Thyroid gland (tissue), 4 donors: ENCODE data around the gene CD302. TPM values are rescaled to one million over a fixed set of nuclear protein-coding genes. Genes with fewer than 3 reads are reported as not detected.
"Not testable (repeated sequence)": the region's sequence is repeated elsewhere in the genome, so short reads cannot be mapped to it uniquely, and the experiment has no call there.

Experiments used
- DNase-seq, 2 donors: peaks; one replicate each; pipeline ENCODE4 v3.0.0-alpha.2; 2019
- H3K27ac ChIP-seq, 3 donors: fragments of 200-600 bp; sonication (generic); 1 replicate in 2 of 3; 2 replicates in 1 of 3; pipeline ENCODE4 v1.5.1; 2016 to 2019; ENCODE audit warnings: mild to moderate bottlenecking in 1 of 3, moderate library complexity in 1 of 3
- H3K27me3 ChIP-seq: fragments of 200-600 bp; sonication (generic); one replicate; pipeline ENCODE4 v1.5.1; 2019
- H3K36me3 ChIP-seq, 2 donors: fragments of 200-600 bp; sonication (generic); one replicate each; pipeline ENCODE4 v1.5.1; 2016 to 2019
- H3K4me1 ChIP-seq, 2 donors: fragments of 200-600 bp; sonication (generic); one replicate each; pipeline ENCODE4 v1.5.1; 2017 to 2019
- H3K4me3 ChIP-seq, 3 donors: fragments of 200-600 bp; sonication (generic); replicated peaks in 1 of 3; 1 replicate in 2 of 3; 2 replicates in 1 of 3; pipeline ENCODE4 v1.5.1; 2016; ENCODE audit warnings: mild to moderate bottlenecking in 1 of 3
- H3K9me3 ChIP-seq: fragments of 200-600 bp; sonication (generic); one replicate; pipeline ENCODE4 v1.5.1; 2017
- CTCF ChIP-seq, 6 experiments: fragments of 200-600 bp in 3 of 6; fragments of 450-650 bp in 3 of 6; sonication (generic) in 3 of 6; IDR thresholded peaks; one replicate each; pipeline ENCODE4 v1.5.1; 2016 to 2019; ENCODE audit warnings: antibody characterized with exemption in 6 of 6, mild to moderate bottlenecking in 2 of 6, inconsistent platforms in 1 of 6, moderate library complexity in 1 of 6
- POLR2A ChIP-seq, 2 donors: fragments of 450-650 bp; IDR thresholded peaks; one replicate each; pipeline ENCODE4 v1.6.1; 2017; ENCODE audit warnings: antibody characterized with exemption in 2 of 2, mild to moderate bottlenecking in 2 of 2, moderate library complexity in 1 of 2
- WGBS, 2 donors: methylation state at CpG; one replicate each; pipeline ENCODE4 v1.1.5; 2017; 5-methylcytosine and 5-hydroxymethylcytosine counted together
- intact Hi-C: fragments of 100-400 bp; cut with DNase I; formaldehyde crosslinking; loops from one replicate; pipeline ENCODE4 v1.15.1; 2023
- total RNA-seq, 4 donors: library from RNA; depleted of rRNA; stranded (reverse); fragments of >200 nt; gene quantifications; one replicate each; pipeline ENCODE4 v1.2.3, GENCODE V29; 2016

CD302 gene
- total RNA-seq, 4 donors from 2014 or later: 64.4 to 122 (median 77.6) TPM

GRCh38 chr2:159829376-159829775, 31.4 kb upstream of the CD302 start:
- Histone ChIP-seq H3K27ac (no peak overlapping the region), H3K4me1 (no peaks in the 10 kb centered on the region), H3K9me3 (no peaks in the 10 kb centered on the region), H3K36me3 (no peaks in the 10 kb centered on the region), H3K4me3 (no peak overlapping the region), H3K27me3 (no peaks in the 10 kb centered on the region)
- no peak for DNase-seq
- intact Hi-C loops: no loop called here
- TF ChIP-seq POLR2A (IDR thresholded peaks at IDR 0.05): no peak
- TF ChIP-seq CTCF (IDR thresholded peaks at IDR 0.05): no peak
- WGBS, 2 donors: 92 to 93% methylated on average over 1 of the region's 1 CpG

DNA sequence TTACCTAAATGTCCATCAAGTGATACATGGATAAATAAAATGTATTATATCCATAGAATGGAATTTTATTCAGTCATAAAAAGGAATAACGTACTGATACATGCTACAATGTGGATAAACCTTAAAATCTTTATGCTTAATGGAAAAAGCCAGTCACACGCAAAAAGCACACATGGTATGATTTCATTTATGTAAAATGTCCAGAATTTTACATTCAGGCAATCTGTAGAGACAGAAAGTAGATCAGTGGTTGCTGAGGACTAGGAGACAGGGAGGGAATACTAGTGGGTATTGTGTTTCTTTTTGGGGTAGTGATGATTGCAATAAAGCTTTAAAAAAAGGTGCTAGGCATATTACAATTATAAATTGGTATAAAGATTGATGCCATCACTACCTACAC, 30.7 kb upstream of the CD302 start:
- intact Hi-C loops: no loop called here
- H3K4me3 ChIP-seq: no peak overlapping the region
- H3K27ac ChIP-seq: no peak overlapping the region
- TF ChIP-seq POLR2A (IDR thresholded peaks at IDR 0.05): no peak
- no peak for TF ChIP-seq CTCF (IDR thresholded peaks at IDR 0.05)
- 89 to 91% methylated on average over 2 of the region's 2 CpGs for WGBS, 2 donors
- H3K9me3 ChIP-seq: no peaks in the 10 kb centered on the region
- no peaks in the 10 kb centered on the region for H3K36me3 ChIP-seq
- no peak for DNase-seq
- H3K27me3 ChIP-seq: no peaks in the 10 kb centered on the region
- no peaks in the 10 kb centered on the region for H3K4me1 ChIP-seq

DNA sequence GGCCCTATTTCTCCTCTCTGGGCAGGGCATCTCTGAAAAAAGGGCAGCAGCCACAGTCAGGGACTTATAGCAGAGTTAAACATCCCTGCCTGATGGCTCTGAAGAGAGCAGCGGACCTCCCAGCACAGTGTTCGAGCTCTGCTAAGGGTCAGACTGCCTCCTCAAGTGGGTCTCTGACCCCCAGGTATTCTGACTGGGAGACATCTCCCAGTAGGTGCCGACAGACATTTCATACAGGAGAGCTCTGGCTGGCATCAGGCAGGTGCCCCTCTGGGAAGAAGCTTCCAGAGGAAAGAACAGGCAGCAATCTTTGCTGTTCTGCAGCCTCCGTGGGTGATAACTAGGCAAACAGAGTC, 24.4 kb upstream of the CD302 start:
- H3K4me1 ChIP-seq, H3K27ac ChIP-seq, H3K9me3 ChIP-seq, H3K4me3 ChIP-seq, intact Hi-C loops, DNase-seq, H3K27me3 ChIP-seq, H3K36me3 ChIP-seq: not testable (repeated sequence)
- WGBS, 2 donors: 82 to 94% methylated on average over 4 of the region's 4 CpGs

DNA sequence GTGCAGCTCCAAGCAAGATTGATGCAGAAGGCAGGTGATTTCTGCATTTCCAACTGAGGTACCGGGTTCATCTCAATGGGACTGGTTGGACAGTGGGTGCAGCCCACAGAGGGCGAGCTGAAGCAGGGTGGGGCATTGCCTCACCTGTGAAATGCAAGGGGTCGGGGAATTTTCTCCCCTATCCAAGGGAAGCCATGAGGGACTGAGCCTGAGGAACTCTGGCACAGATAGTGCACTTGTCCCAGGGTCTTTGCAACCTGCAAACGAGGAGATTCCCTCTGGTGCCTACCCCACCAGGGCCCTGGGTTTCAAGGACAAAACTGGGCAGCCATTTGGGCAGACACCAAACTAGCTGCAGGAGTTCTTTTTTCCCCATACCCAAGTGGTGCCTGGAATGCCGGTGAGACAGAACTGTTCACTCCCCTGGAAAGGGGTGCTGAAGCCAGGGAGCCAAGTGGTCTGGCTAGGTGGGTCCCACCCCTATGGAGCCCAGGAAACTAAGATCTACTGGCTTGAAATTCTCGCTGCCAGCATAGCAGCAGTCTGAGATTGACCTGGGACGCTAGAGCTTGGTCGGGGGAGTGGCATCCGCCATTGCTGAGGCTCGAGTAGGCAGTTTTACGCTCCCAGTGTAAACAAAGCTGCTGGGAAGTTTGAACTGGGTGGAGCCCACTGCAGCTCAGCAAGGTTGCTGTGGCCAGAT, 23.9 kb upstream of the CD302 start:
- 79 to 88% methylated on average over 10 to 11 of the region's 11 CpGs for WGBS, 2 donors
- peak in 1 of 2 donors; percentile 8 for DNase-seq
- intact Hi-C loops: not testable (repeated sequence)

GRCh38 chr2:159818940-159819339, 20.9 kb upstream of the CD302 start:
- H3K27me3 ChIP-seq: no peaks in the 10 kb centered on the region
- no peaks in the 10 kb centered on the region for H3K4me1 ChIP-seq
- DNase-seq: no peak
- no peaks in the 10 kb centered on the region for H3K36me3 ChIP-seq
- no peak overlapping the region for H3K27ac ChIP-seq
- no peak overlapping the region for H3K4me3 ChIP-seq
- 78 to 82% methylated on average over 6 of the region's 6 CpGs for WGBS, 2 donors
- intact Hi-C loops: no loop called here
- H3K9me3 ChIP-seq: no peaks in the 10 kb centered on the region
- TF ChIP-seq CTCF (IDR thresholded peaks at IDR 0.05) (no peak), POLR2A (IDR thresholded peaks at IDR 0.05) (no peak)

More for the DNA sequence above, 23.9 kb upstream of the CD302 start:
- H3K27me3 ChIP-seq, H3K4me3 ChIP-seq, H3K9me3 ChIP-seq, H3K27ac ChIP-seq, H3K4me1 ChIP-seq, H3K36me3 ChIP-seq: not testable (repeated sequence)

DNA sequence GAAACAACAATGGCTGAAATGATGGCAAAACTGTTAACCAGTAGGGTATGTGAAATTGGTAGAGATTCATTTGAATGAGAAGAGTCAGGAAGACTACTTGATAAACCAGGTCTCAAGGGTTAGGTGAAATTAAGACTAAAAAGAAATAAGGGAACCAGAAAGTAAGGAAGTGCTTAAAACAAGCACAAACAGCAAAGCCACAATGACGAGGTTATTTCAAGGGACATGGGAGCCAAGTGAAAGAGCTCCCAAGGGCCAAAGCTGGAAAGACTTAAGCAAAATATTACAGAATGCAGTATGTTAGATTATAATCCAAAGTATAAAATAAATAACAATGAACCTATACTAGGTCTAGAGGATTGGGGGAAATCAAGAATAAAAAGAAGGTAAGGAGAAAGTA, 19.3 kb upstream of the CD302 start:
- no peak for DNase-seq
- WGBS, 2 donors: 75 to 85% methylated on average over 1 of the region's 1 CpG
- Histone ChIP-seq H3K27ac (no peak overlapping the region), H3K4me1 (no peaks in the 10 kb centered on the region), H3K4me3 (no peak overlapping the region), H3K36me3 (no peaks in the 10 kb centered on the region), H3K9me3 (no peaks in the 10 kb centered on the region), H3K27me3 (no peaks in the 10 kb centered on the region)
- intact Hi-C loops: no loop called here
- no peak for TF ChIP-seq CTCF (IDR thresholded peaks at IDR 0.05)
